Stimulated activated CD4-positive, alpha-beta T cell treated with anti-CD3 and anti-CD28 coated beads, Interleukin-1b, Interleukin-23, amount 100 ng/mL, for 4 hours (primary cell): ENCODE data around the gene MDGA2.
"Not testable (repeated sequence)": the region's sequence is repeated elsewhere in the genome, so short reads cannot be mapped to it uniquely, and the experiment has no call there.

ENCODE experiments used
- DNase-seq, 2 donors: peaks; one replicate each; pipeline ENCODE4 v3.0.0-alpha.2; 2020; ENCODE audit warnings: low read depth in 2 of 2

The MDGA2 gene

GRCh38 chr14:47240748-47241437 lies 434.5 kb downstream of the MDGA2 start:
- DNase-seq: no peak

GRCh38 chr14:47235619-47236018 lies 439.8 kb downstream of the MDGA2 start:
- DNase-seq: no peak

GRCh38 chr14:47226877-47227520 lies 448.4 kb downstream of the MDGA2 start:
- no peak for DNase-seq

- no peak for DNase-seq
Observed at GRCh38 chr14:47223656-47224055, 451.7 kb downstream of the MDGA2 start.

GRCh38 chr14:47220096-47220495 lies 455.3 kb downstream of the MDGA2 start:
- DNase-seq: no peak

GRCh38 chr14:47211263-47211662 lies 464.1 kb downstream of the MDGA2 start:
- no peak for DNase-seq

- DNase-seq: no peak
Observed at GRCh38 chr14:47210099-47210498, 465.3 kb downstream of the MDGA2 start.

GRCh38 chr14:47208434-47208833 lies 467.0 kb downstream of the MDGA2 start:
- no peak for DNase-seq

- no peak for DNase-seq
Observed at GRCh38 chr14:47207617-47208016, 467.8 kb downstream of the MDGA2 start.

GRCh38 chr14:47200740-47201139 lies 474.7 kb downstream of the MDGA2 start:
- no peak for DNase-seq

- DNase-seq: no peak
Observed at GRCh38 chr14:47195582-47195981, 479.8 kb downstream of the MDGA2 start.

GRCh38 chr14:47194055-47194454 lies 481.4 kb downstream of the MDGA2 start:
- DNase-seq: no peak

- DNase-seq: not testable (repeated sequence)
Observed at GRCh38 chr14:47192203-47192602, 483.2 kb downstream of the MDGA2 start.

- DNase-seq: no peak
Observed at GRCh38 chr14:47191700-47192099, 483.7 kb downstream of the MDGA2 start.

- DNase-seq: no peak
Observed at GRCh38 chr14:47189911-47190484, 485.4 kb downstream of the MDGA2 start.

GRCh38 chr14:47186486-47186885 lies 488.9 kb downstream of the MDGA2 start:
- DNase-seq: no peak

- no peak for DNase-seq
Observed at GRCh38 chr14:47179906-47180305, 495.5 kb downstream of the MDGA2 start.

- DNase-seq: not testable (repeated sequence)
Observed at GRCh38 chr14:47171896-47172295, 503.5 kb downstream of the MDGA2 start.

- DNase-seq: no peak
Observed at GRCh38 chr14:47167402-47167801, 508.0 kb downstream of the MDGA2 start.

GRCh38 chr14:47155395-47155794 lies 520.0 kb downstream of the MDGA2 start:
- no peak for DNase-seq

- no peak for DNase-seq
Observed at GRCh38 chr14:47154276-47154797, 521.1 kb downstream of the MDGA2 start.

GRCh38 chr14:47153746-47154145 lies 521.7 kb downstream of the MDGA2 start:
- no peak for DNase-seq

- no peak for DNase-seq
Observed at GRCh38 chr14:47150267-47150666, 525.1 kb downstream of the MDGA2 start.
